HL-60 (cell line): ENCODE data around the gene MGME1.
A peak's percentile ranks its signal among the peaks of the same experiment; 100 is the strongest.

ENCODE experiments used
- DNase-seq, 2 experiments: peaks; one replicate each; pipeline ENCODE4 v3.0.0-alpha.2; 2010 to 2020; ENCODE audit warnings: low read depth in 1 of 2, low spot score in 1 of 2
- H3K27ac ChIP-seq: fragments of 250-450 bp; sonication (Bioruptor Pico); replicated peaks from 2 replicates; pipeline ENCODE4 v1.5.1; 2020; ENCODE audit warnings: mild to moderate bottlenecking, moderate library complexity
- H3K27me3 ChIP-seq: fragments of 250-450 bp; sonication (Bioruptor Pico); 2 replicates; pipeline ENCODE4 v1.5.1; 2021; ENCODE audit warnings: mild to moderate bottlenecking, moderate library complexity; ENCODE audit not compliant: insufficient read depth, poor library complexity, severe bottlenecking
- H3K4me3 ChIP-seq: replicated peaks from 2 replicates; pipeline ENCODE4 v1.5.1; 2011; ENCODE audit warnings: mild to moderate bottlenecking, control low read depth, low read length; ENCODE audit not compliant: insufficient read depth
- GABPA ChIP-seq: IDR thresholded peaks from 2 replicates; pipeline ENCODE4 v1.6.1; 2012; ENCODE audit warnings: low read depth
- POLR2AphosphoS5 ChIP-seq: IDR thresholded peaks from 2 replicates; pipeline ENCODE4 v1.6.1; 2012; ENCODE audit warnings: low read depth
- SPI1 ChIP-seq: IDR thresholded peaks from 2 replicates; pipeline ENCODE4 v1.6.1; 2012; ENCODE audit warnings: low read depth, mild to moderate bottlenecking, borderline replicate concordance
- TF ChIP-seq, protein P1 (sequence below): IDR thresholded peaks from one replicate; pipeline ENCODE4 v1.5.1; 2011; ENCODE audit warnings: low read length, control low read depth, inconsistent platforms; ENCODE audit not compliant: insufficient read depth
- TF ChIP-seq, protein P2 (sequence below): IDR thresholded peaks from 2 replicates; pipeline ENCODE4 v1.6.1; 2012; ENCODE audit warnings: low read depth; ENCODE audit not compliant: insufficient replicate concordance

The MGME1 gene

DNA sequence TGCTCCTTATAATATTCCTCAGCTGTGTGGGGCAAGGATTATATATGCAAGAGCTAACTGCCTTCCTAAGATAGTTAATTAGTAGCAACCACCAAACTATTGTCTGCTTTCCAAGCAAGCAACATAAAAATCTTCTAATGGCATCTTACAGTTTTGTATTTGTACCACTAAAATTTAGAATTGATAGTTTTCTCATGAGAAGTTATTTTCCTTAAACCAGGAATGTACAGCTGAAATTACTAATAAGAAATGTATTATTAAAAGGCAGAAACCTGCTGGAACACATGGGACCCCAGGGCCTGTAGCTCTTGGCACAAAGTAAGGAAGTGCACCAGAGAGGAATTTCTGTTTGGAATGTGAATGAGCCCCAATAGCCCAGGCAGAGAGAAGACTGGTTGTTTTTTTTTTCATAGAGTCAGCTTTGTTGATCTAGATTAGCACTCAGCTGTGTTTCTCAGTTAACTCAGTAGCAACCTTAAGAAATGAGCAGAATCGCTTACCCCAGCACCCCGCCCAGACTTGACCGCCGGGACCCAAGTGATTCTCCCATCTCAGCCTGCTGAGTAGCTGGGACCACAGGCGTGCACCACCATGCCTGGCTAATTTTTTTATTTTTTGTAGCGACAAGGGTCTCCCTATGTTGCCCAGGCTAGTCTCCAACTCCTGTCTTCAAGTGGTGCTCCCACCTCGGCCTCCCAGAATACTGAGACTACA is 2.6 kb downstream of the MGME1 start:
- Histone ChIP-seq H3K4me3 (peak overlapping the region; percentile 57), H3K27me3 (no peaks in the 10 kb centered on the region), H3K27ac (peak overlapping the region; percentile 99)
- TF ChIP-seq, protein P1, sequence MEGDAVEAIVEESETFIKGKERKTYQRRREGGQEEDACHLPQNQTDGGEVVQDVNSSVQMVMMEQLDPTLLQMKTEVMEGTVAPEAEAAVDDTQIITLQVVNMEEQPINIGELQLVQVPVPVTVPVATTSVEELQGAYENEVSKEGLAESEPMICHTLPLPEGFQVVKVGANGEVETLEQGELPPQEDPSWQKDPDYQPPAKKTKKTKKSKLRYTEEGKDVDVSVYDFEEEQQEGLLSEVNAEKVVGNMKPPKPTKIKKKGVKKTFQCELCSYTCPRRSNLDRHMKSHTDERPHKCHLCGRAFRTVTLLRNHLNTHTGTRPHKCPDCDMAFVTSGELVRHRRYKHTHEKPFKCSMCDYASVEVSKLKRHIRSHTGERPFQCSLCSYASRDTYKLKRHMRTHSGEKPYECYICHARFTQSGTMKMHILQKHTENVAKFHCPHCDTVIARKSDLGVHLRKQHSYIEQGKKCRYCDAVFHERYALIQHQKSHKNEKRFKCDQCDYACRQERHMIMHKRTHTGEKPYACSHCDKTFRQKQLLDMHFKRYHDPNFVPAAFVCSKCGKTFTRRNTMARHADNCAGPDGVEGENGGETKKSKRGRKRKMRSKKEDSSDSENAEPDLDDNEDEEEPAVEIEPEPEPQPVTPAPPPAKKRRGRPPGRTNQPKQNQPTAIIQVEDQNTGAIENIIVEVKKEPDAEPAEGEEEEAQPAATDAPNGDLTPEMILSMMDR, result no peak
- no peak for TF ChIP-seq GABPA
- no peak for TF ChIP-seq SPI1
- no peak for TF ChIP-seq POLR2AphosphoS5
- TF ChIP-seq, protein P2, sequence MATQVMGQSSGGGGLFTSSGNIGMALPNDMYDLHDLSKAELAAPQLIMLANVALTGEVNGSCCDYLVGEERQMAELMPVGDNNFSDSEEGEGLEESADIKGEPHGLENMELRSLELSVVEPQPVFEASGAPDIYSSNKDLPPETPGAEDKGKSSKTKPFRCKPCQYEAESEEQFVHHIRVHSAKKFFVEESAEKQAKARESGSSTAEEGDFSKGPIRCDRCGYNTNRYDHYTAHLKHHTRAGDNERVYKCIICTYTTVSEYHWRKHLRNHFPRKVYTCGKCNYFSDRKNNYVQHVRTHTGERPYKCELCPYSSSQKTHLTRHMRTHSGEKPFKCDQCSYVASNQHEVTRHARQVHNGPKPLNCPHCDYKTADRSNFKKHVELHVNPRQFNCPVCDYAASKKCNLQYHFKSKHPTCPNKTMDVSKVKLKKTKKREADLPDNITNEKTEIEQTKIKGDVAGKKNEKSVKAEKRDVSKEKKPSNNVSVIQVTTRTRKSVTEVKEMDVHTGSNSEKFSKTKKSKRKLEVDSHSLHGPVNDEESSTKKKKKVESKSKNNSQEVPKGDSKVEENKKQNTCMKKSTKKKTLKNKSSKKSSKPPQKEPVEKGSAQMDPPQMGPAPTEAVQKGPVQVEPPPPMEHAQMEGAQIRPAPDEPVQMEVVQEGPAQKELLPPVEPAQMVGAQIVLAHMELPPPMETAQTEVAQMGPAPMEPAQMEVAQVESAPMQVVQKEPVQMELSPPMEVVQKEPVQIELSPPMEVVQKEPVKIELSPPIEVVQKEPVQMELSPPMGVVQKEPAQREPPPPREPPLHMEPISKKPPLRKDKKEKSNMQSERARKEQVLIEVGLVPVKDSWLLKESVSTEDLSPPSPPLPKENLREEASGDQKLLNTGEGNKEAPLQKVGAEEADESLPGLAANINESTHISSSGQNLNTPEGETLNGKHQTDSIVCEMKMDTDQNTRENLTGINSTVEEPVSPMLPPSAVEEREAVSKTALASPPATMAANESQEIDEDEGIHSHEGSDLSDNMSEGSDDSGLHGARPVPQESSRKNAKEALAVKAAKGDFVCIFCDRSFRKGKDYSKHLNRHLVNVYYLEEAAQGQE, result no peak
- DNase-seq, result no peak

DNA sequence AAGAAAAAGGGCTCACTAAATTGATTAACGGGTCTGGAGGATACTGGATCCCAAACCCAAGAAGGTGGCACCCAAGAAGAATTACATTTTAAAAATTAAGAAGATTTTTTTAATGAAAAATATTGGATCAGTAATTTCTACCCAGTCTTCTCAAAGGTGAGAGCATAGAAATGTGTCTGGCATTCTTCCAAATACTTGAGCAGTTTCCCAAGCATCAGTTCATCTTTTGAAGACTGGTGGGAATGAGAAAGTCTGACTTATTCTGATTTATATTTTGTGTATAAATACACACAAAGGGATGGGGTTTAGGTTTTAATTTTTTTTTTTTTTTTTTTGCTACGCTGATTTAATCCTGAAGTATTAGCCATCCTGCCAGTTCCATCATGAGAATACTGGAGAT is 3.3 kb downstream of the MGME1 start:
- H3K4me3 ChIP-seq, result peak overlapping the region; percentile 57

DNA sequence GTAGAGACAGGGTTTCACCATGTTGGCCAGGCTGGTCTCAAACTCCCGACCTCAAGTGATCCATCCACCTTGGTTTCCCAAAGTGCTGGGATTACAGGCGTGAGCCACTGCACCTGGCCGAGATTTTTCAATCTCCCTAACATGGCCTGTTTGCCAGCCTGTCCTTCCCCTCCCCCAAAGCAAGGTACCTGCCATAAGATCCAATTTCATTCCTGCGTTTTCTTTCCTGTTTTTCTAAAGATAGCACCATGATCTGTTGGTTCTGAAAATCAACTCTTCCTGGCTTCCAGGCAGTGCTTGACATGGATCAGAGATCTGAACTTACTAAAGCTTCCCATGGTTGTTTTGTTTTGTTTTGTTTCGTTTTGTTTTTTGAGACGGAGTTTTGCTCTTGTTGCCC is 7.5 kb downstream of the MGME1 start:
- Histone ChIP-seq H3K27ac (no peak overlapping the region), H3K27me3 (no peaks in the 10 kb centered on the region), H3K4me3 (no peak overlapping the region)
- TF ChIP-seq, protein P1, result no peak
- TF ChIP-seq SPI1, result no peak
- TF ChIP-seq, protein P2, result no peak
- TF ChIP-seq GABPA, result no peak
- TF ChIP-seq POLR2AphosphoS5, result no peak
- DNase-seq, result no peak

More for the DNA sequence above, 3.3 kb downstream of the MGME1 start:
- no peak for TF ChIP-seq POLR2AphosphoS5
- no peak for TF ChIP-seq GABPA
- TF ChIP-seq, protein P1, result no peak
- TF ChIP-seq, protein P2, result no peak
- TF ChIP-seq SPI1, result no peak
- Histone ChIP-seq H3K27ac (peak overlapping the region; percentile 29; the same call in 1 of the 2 replicates), H3K27me3 (no peaks in the 10 kb centered on the region)
- no peak for DNase-seq
